ENCODE measurements around the gene PHKA1.

The PHKA1 gene

DNA sequence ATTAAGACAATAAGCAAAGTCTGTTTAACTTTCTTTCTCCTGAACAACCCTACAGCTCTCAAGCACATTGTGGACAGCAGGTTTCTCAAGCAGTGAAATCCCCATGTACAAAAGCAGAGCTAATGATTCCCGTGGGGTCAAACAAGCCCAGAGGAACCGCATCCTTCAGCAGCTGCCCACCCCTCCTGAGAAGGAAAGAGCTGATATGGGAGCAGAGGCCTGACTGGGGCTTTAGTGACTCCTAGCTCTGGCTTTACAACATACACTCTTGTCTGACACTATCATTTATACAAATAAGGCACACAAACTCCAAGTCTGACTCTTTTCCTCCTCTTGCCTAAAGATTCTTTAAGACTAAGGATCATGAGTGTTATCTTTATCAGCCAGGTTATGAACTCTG, 174.3 kb downstream of the PHKA1 start:
- peaks cover 50% of the 10 kb centered on the region for H3K27me3 ChIP-seq
- peaks cover 16% of the 10 kb centered on the region; the same call in 1 of the 2 replicates for H3K36me3 ChIP-seq
- peaks cover 65% of the 10 kb centered on the region for H4K20me1 ChIP-seq
- no peak for TF ChIP-seq Cebpa-rat (IDR thresholded peaks at IDR 0.05)
- H3K4me1 ChIP-seq: no peaks in the 10 kb centered on the region
- H3K4me3 ChIP-seq: no peak overlapping the region
- no peaks in the 10 kb centered on the region for H3K9me3 ChIP-seq
- H3K4me2 ChIP-seq: no peak overlapping the region
- H3K9ac ChIP-seq: no peak overlapping the region
- no peak overlapping the region for H3K27ac ChIP-seq

DNA sequence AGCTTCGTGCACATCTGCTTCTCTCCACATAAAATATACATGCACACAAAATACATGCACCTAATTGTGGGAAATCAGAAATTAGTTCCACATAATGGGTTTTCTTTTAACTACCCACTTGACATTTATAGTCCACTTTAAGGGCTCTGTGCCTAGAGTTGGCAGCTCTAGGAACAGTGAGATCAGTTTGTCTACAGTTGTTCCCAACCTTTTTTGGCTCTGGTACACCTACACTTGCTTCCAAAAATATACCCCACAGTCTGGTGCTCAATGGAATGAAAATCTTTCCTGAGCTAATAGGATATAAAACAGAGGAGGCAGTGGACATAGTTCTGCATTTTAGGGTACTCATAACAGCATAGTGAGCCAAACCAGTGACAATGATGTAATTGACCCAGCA, 177.6 kb downstream of the PHKA1 start:
- no peaks in the 10 kb centered on the region for H3K9me3 ChIP-seq
- H4K20me1 ChIP-seq: peaks cover 38% of the 10 kb centered on the region
- peaks cover 52% of the 10 kb centered on the region for H3K27me3 ChIP-seq
- H3K4me1 ChIP-seq: no peaks in the 10 kb centered on the region
- no peak for TF ChIP-seq Cebpa-rat (IDR thresholded peaks at IDR 0.05)
- H3K4me3 ChIP-seq: no peak overlapping the region
- no peak overlapping the region for H3K9ac ChIP-seq
- no peak overlapping the region for H3K27ac ChIP-seq
- no peak overlapping the region for H3K4me2 ChIP-seq
- H3K36me3 ChIP-seq: 0 out of 2 replicates have a peak, but pooled peaks cover 7% of the 10 kb centered on the region

DNA sequence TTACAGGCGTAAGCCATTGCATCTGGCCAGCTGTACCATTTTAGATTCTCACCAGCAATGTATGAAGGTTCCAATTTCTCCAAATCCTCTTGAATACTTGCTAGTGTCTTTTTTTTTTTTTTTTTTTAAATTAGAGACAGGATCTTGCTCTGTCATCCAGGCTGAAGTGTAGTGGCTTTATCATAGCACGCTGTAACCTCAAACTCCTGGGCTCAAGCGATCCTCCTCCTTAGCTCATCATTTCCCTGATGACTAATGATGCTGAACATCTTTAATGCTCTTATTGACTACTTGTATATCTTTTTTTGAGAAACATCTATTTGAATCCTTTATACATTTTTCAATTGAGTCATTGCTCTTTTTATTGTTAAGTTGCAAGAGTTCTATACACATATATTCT, 181.7 kb downstream of the PHKA1 start:
- Histone ChIP-seq H3K9me3 (peaks cover 8% of the 10 kb centered on the region; the same call in 1 of the 2 replicates), H3K27me3 (peaks cover 82% of the 10 kb centered on the region), H3K9ac (no peak overlapping the region), H3K36me3 (0 out of 2 replicates have a peak, but pooled peaks cover 11% of the 10 kb centered on the region), H3K4me2 (no peak overlapping the region), H3K4me1 (no peaks in the 10 kb centered on the region), H3K4me3 (no peak overlapping the region), H3K27ac (no peak overlapping the region), H4K20me1 (peaks cover 7% of the 10 kb centered on the region; the same call in 1 of the 2 replicates)
- no peak for TF ChIP-seq Cebpa-rat (IDR thresholded peaks at IDR 0.05)

Data from BLaER1 (cell line).